Regular cardiac myocyte (primary cell): ENCODE results near the gene GOPC. TPM values are rescaled to one million over a fixed set of nuclear protein-coding genes. Genes with fewer than 3 reads are reported as not detected.

Experiments used
- total RNA-seq: library from RNA; depleted of rRNA; stranded (reverse); fragments of >200 nt; gene quantifications from 2 replicates; pipeline ENCODE4 v1.2.3, GENCODE V29; 2014

Gene GOPC
- total RNA-seq = 43.7 and 51.3 TPM in 2 replicates

DNA sequence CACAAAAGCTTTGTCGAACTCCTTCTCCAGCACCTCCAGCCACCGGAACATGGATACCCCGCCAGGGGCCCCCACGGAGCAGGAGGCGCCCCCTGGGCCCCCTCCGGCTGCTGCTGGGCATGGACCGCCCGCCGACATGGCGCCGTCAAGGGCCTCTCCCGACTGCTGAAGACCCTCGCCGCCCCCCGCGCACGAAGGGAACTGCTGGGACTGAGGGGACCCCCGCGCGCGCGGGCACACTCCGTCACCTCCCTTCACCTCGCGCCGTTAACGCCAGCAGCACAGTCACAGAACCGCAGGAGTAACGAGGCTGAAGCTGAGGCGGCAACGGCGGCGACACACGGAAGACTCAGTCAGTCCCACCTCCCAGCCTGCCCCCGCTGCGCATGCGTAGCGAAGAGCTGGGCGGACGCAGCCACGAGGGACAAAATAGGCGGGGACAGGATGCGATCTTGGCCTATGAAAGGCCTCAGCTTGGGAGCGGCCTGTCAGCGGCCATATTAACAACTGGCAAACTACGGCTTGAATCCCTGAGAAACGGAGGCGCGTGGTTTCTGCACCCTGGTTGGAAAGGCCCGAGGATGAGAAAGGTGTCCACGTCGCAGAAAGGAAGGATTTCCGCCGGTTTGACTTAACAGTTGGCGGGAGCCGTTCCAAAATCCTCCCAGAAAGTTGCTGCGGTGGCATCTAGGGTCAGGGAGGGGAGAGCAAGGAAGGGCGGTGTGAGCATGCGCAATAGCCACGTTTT lies at the start of gene GOPC:
Gene GOPC, minus strand, starts transcription at position 361 of the 748 bp plus-strand sequence. Its CDS starts 223 bp downstream, at position 138.

Other genes starting within 250 kb of the GOPC start
- under 0.01 TPM in 2 replicates for gene ROS1, start 176.6 kb downstream of the GOPC start, total RNA-seq
- gene DCBLD1, start 119.8 kb downstream of the GOPC start, total RNA-seq = 47.6 and 57.9 TPM in 2 replicates
- 16.9 and 34.3 TPM in 2 replicates for gene NUS1, start 73.0 kb upstream of the GOPC start, total RNA-seq